H1 (cell line): Measurements from ENCODE around the gene TLL2. TPM values are rescaled to one million over a fixed set of nuclear protein-coding genes. Genes with fewer than 3 reads are reported as not detected.

ENCODE experiments used
- CTCF ChIA-PET: fragments of 300-600 bp; sonication (Branson Sonifier 250); formaldehyde crosslinking; loops from one replicate; lab custom pipeline; 2021; ENCODE audit not compliant: partially characterized antibody; lab: Charles Lee
- POLR2A ChIA-PET: fragments of 300-600 bp; sonication (Branson Sonifier 250); formaldehyde crosslinking; loops from one replicate; lab custom pipeline; 2021; ENCODE audit warnings: inconsistent platforms; ENCODE audit not compliant: partially characterized antibody; lab: Charles Lee
- DNase-seq, 2 experiments: peaks; one replicate each; pipeline versions ENCODE4 v3.0.0 to v3.0.0-alpha.2; 2010 to 2022; ENCODE audit warnings: low spot score in 2 of 2, low read depth in 1 of 2, mixed read lengths in 1 of 2
- FAIRE-seq: peaks from 2 replicates; lab custom pipeline; 2011; peaks lifted over from hg19 to GRCh38; lab: Jason Lieb, UNC
- H2AFZ ChIP-seq: 2 replicates; pipeline ENCODE4 v1.8.1; 2012; ENCODE audit warnings: low read length, inconsistent platforms
- H2AK5ac ChIP-seq: 2 replicates; pipeline ENCODE4 v1.6.1; 2013; ENCODE audit warnings: low read depth, low read length
- H2BK120ac ChIP-seq: replicated peaks from 2 replicates; pipeline ENCODE3; 2013; ENCODE audit warnings: low read depth, low read length, inconsistent platforms
- H2BK12ac ChIP-seq: 2 replicates; pipeline ENCODE4 v1.6.1; 2013; ENCODE audit warnings: low read depth, low read length
- H2BK15ac ChIP-seq: 2 replicates; pipeline ENCODE4 v1.6.1; 2013; ENCODE audit warnings: low read length
- H2BK20ac ChIP-seq: 2 replicates; pipeline ENCODE4 v1.6.1; 2013; ENCODE audit warnings: low read length
- H2BK5ac ChIP-seq: 2 replicates; pipeline ENCODE4 v1.6.1; 2013; ENCODE audit warnings: low read depth, low read length
- H3K14ac ChIP-seq: 2 replicates; pipeline ENCODE4 v1.6.1; 2013; ENCODE audit warnings: inconsistent platforms; ENCODE audit not compliant: insufficient read length
- H3K18ac ChIP-seq: 2 replicates; pipeline ENCODE4 v1.6.1; 2013; ENCODE audit warnings: low read length; ENCODE audit errors: extremely low read depth
- H3K23ac ChIP-seq: 2 replicates; pipeline ENCODE4 v1.6.1; 2013; ENCODE audit warnings: inconsistent platforms; ENCODE audit not compliant: insufficient read length
- H3K23me2 ChIP-seq: 2 replicates; pipeline ENCODE4 v1.6.1; 2013; ENCODE audit warnings: low read depth, low read length
- H3K27ac ChIP-seq: 2 replicates; pipeline ENCODE4 v1.6.1; 2011; ENCODE audit warnings: low read depth, low read length, inconsistent platforms
- H3K27me3 ChIP-seq, 4 experiments: replicated peaks in 1 of 4; 1 replicate in 1 of 4; 2 replicates in 3 of 4; pipeline versions ENCODE4 v1.6.1 to v1.8.1; 2011 to 2013; ENCODE audit warnings: low read length in 3 of 4, mild to moderate bottlenecking in 3 of 4, inconsistent platforms in 2 of 4, mixed read lengths in 2 of 4, moderate library complexity in 1 of 4; ENCODE audit not compliant: control insufficient read depth in 3 of 4, insufficient read depth in 3 of 4; ENCODE audit errors: extremely low read depth in 1 of 4
- H3K36me3 ChIP-seq, 4 experiments: 2 replicates each; pipeline versions ENCODE4 v1.6.1 to v1.8.1; 2011 to 2013; ENCODE audit warnings: mild to moderate bottlenecking in 4 of 4, low read length in 3 of 4, moderate library complexity in 2 of 4, control low read depth in 1 of 4, inconsistent platforms in 1 of 4; ENCODE audit not compliant: insufficient read depth in 4 of 4, control insufficient read depth in 2 of 4
- H3K4ac ChIP-seq: replicated peaks from 2 replicates; pipeline ENCODE3; 2013; ENCODE audit warnings: low read length, low read depth, mixed read lengths, inconsistent platforms; ENCODE audit not compliant: insufficient read length
- H3K4me1 ChIP-seq, 4 experiments: replicated peaks in 1 of 4; 1 replicate in 1 of 4; 2 replicates in 3 of 4; pipeline versions ENCODE4 v1.6.1 to v1.8.1; 2011 to 2013; ENCODE audit warnings: low read length in 3 of 4, inconsistent platforms in 2 of 4, mixed read lengths in 1 of 4; ENCODE audit not compliant: insufficient read depth in 4 of 4, control insufficient read depth in 3 of 4
- H3K4me2 ChIP-seq, 2 experiments: 2 replicates each; pipeline versions ENCODE4 v1.6.1 to v1.8.1; 2011 to 2013; ENCODE audit warnings: low read depth in 2 of 2, low read length in 2 of 2, control low read depth in 1 of 2, inconsistent platforms in 1 of 2, mild to moderate bottlenecking in 1 of 2; ENCODE audit not compliant: insufficient read depth in 1 of 2
- H3K4me3 ChIP-seq, 4 experiments: fragments of 200-600, 300-600 bp in 1 of 4; sonication (generic), shearing (Covaris generic), sonication (Bioruptor Twin) in 1 of 4; 2 replicates each; pipeline versions ENCODE4 v1.5.1 to v1.8.1; 2011 to 2016; ENCODE audit warnings: low read length in 4 of 4, low read depth in 3 of 4, control low read depth in 2 of 4, inconsistent platforms in 2 of 4, mild to moderate bottlenecking in 2 of 4, mixed read lengths in 1 of 4, moderate library complexity in 1 of 4; ENCODE audit not compliant: insufficient read depth in 2 of 4; ENCODE audit errors: extremely low read depth in 1 of 4
- H3K56ac ChIP-seq: replicated peaks from 2 replicates; pipeline ENCODE3; 2013; ENCODE audit warnings: low read depth, mild to moderate bottlenecking, mixed read lengths, low read length, inconsistent platforms; ENCODE audit not compliant: insufficient read length
- H3K79me1 ChIP-seq: 2 replicates; pipeline ENCODE4 v1.6.1; 2013; ENCODE audit warnings: low read depth, low read length, control low read depth
- H3K79me2 ChIP-seq, 2 experiments: 2 replicates each; pipeline versions ENCODE4 v1.6.1 to v1.8.1; 2012 to 2013; ENCODE audit warnings: low read length in 2 of 2, mild to moderate bottlenecking in 2 of 2, inconsistent platforms in 1 of 2; ENCODE audit not compliant: insufficient read depth in 2 of 2, control insufficient read depth in 1 of 2
- H3K9ac ChIP-seq, 4 experiments: replicated peaks in 1 of 4; 1 replicate in 1 of 4; 2 replicates in 3 of 4; pipeline versions ENCODE4 v1.6.1 to v1.8.1; 2011 to 2013; ENCODE audit warnings: low read depth in 3 of 4, low read length in 3 of 4, control low read depth in 2 of 4, mild to moderate bottlenecking in 2 of 4, moderate library complexity in 2 of 4, inconsistent platforms in 1 of 4; ENCODE audit errors: extremely low read depth in 1 of 4
- H3K9me3 ChIP-seq, 2 experiments: 2 replicates each; pipeline versions ENCODE4 v1.6.1 to v1.8.1; 2012 to 2013; ENCODE audit warnings: mild to moderate bottlenecking in 2 of 2, moderate library complexity in 2 of 2, control low read depth in 1 of 2, inconsistent platforms in 1 of 2, low read depth in 1 of 2, low read length in 1 of 2, mixed read lengths in 1 of 2; ENCODE audit not compliant: insufficient read depth in 2 of 2
- H4K20me1 ChIP-seq, 2 experiments: replicated peaks in 1 of 2; 2 replicates each; pipeline versions ENCODE3 to v1.8.1; 2011 to 2013; ENCODE audit warnings: inconsistent platforms in 2 of 2, low read length in 2 of 2, mild to moderate bottlenecking in 1 of 2; ENCODE audit not compliant: insufficient read depth in 2 of 2, control insufficient read depth in 1 of 2
- H4K5ac ChIP-seq: 2 replicates; pipeline ENCODE4 v1.6.1; 2013; ENCODE audit warnings: low read length, low read depth, mixed read lengths, inconsistent platforms; ENCODE audit not compliant: insufficient read length
- H4K8ac ChIP-seq: 2 replicates; pipeline ENCODE4 v1.8.0; 2013; ENCODE audit warnings: mild to moderate bottlenecking, moderate library complexity, low read length, inconsistent platforms; ENCODE audit not compliant: insufficient read depth; ENCODE audit errors: extremely low read depth
- H4K91ac ChIP-seq: replicated peaks from 2 replicates; pipeline ENCODE3; 2013; ENCODE audit warnings: low read length, mixed read lengths, inconsistent platforms; ENCODE audit not compliant: insufficient read length
- ATF3 ChIP-seq: IDR thresholded peaks from 2 replicates; pipeline ENCODE4 v1.6.1; 2011; ENCODE audit warnings: low read depth, mild to moderate bottlenecking, low read length; ENCODE audit not compliant: insufficient read depth
- E2F6 ChIP-seq: IDR thresholded peaks from 2 replicates; pipeline ENCODE4 v1.6.1; 2012; ENCODE audit warnings: inconsistent platforms
- GTF2F1 ChIP-seq: IDR thresholded peaks from 2 replicates; pipeline ENCODE4 v1.6.1; 2012; ENCODE audit warnings: low read depth, low read length, improper control_type of control experiment, borderline replicate concordance
- MAX ChIP-seq: IDR thresholded peaks from 2 replicates; pipeline ENCODE4 v1.6.1; 2012; ENCODE audit warnings: inconsistent platforms
- RFX5 ChIP-seq: IDR thresholded peaks from 2 replicates; pipeline ENCODE4 v1.6.1; 2011; ENCODE audit warnings: low read depth, low read length, improper control_type of control experiment, borderline replicate concordance
- RXRA ChIP-seq: IDR thresholded peaks from 2 replicates; pipeline ENCODE4 v1.6.1; 2011; ENCODE audit warnings: low read depth, mild to moderate bottlenecking, low read length, moderate library complexity; ENCODE audit not compliant: insufficient read depth
- WGBS, 2 experiments: shearing (Covaris generic) in 1 of 2; methylation state at CpG; one replicate each; pipeline versions ENCODE4 v1.1.6 to v1.1.7; 2013 to 2015; ENCODE audit warnings: low lambda C conversion rate in 2 of 2, mixed read lengths in 2 of 2, inconsistent platforms in 1 of 2, low coverage in 1 of 2, missing lambda C conversion rate in 1 of 2; ENCODE audit not compliant: insufficient replicate concordance in 2 of 2, insufficient coverage in 1 of 2, insufficient read length in 1 of 2; ENCODE audit errors: extremely low coverage in 1 of 2, missing lambda C conversion rate in 1 of 2; 5-methylcytosine and 5-hydroxymethylcytosine counted together
- polyA plus RNA-seq, 7 experiments: library from polyadenylated mRNA; depleted of rRNA in 3 of 7; stranded (reverse) in 5 of 7; unstranded in 2 of 7; fragments of >200 nt in 5 of 7; fragments of 200-250 nt in 2 of 7; gene quantifications; 1 replicate in 5 of 7; 2 replicates in 1 of 7; 4 replicates in 1 of 7; pipeline versions ENCODE4 v1.2.1 to v1.2.3, GENCODE V29; 2011 to 2013; ENCODE audit warnings: missing spikeins in 2 of 7, mixed read lengths in 2 of 7
- total RNA-seq: library from RNA; stranded (reverse); fragmentation: NEBNext Ultra II Directional; extraction: Animal tissue kit (Norgen Biotek cat#: 25700); gene quantifications from 2 replicates; pipeline ENCODE4 v1.2.1, GENCODE V29; 2021

TLL2 gene
- total and polyA plus RNA-seq, 2 of the 8 experiments (the other 6 are each of a cell fraction or from before 2014, with no cell fraction given): 2.4 to 3.2 TPM

GRCh38 chr10:96358851-96359540 lies 154.7 kb downstream of the TLL2 start, which contains the start of gene OPALIN:
Gene OPALIN, minus strand, starts transcription at chr10:96359002. Its CDS starts 106 bp downstream, at chr10:96358896.
- DNase-seq (no peak), FAIRE-seq (no peak)
- Histone ChIP-seq H3K9ac (no peak within 1 kb of the TSS), H3K79me2 (no peaks in the 10 kb centered on the region), H3K56ac (no peak within 1 kb of the TSS), H3K27ac (no peak within 1 kb of the TSS), H3K23me2 (no peaks in the 10 kb centered on the region), H3K79me1 (no peaks in the 10 kb centered on the region), H2BK120ac (no peak within 1 kb of the TSS), H3K9me3 (no peaks in the 10 kb centered on the region), H3K4me2 (no peak within 1 kb of the TSS), H3K4ac (no peak within 1 kb of the TSS), H2BK12ac (no peak within 1 kb of the TSS), H3K36me3 (no peaks in the 10 kb centered on the region), H4K8ac (no peak within 1 kb of the TSS; the same call in 1 of the 2 replicates), H3K14ac (no peak within 1 kb of the TSS), H4K20me1 (no peaks in the 10 kb centered on the region), H2BK5ac (no peak within 1 kb of the TSS), H3K4me3 (no peak within 1 kb of the TSS), H3K4me1 (no peaks in the 10 kb centered on the region), H2BK20ac (no peak within 1 kb of the TSS), H3K18ac (no peak within 1 kb of the TSS), H4K5ac (no peak within 1 kb of the TSS), H4K91ac (no peak within 1 kb of the TSS), H3K27me3 (no peaks in the 10 kb centered on the region; a peak in 1 of 7 replicates), H3K23ac (no peak within 1 kb of the TSS), H2AK5ac (no peak within 1 kb of the TSS), H2BK15ac (no peak within 1 kb of the TSS), H2AFZ (no peak within 1 kb of the TSS)
- 85% methylated on average over 7 of the region's 7 CpGs; no CpG with 5 or more reads in 1 of the 2 experiments for WGBS, 2 experiments
- no peak for TF ChIP-seq MAX
- TF ChIP-seq ATF3: no peak
- no peak for TF ChIP-seq E2F6
- TF ChIP-seq RXRA: no peak
- no peak for TF ChIP-seq RFX5
- no peak for TF ChIP-seq GTF2F1
- POLR2A ChIA-PET: no interaction called here
- CTCF ChIA-PET: interaction anchor here (0.6 to 3.3 kb wide), 9 partner anchors 9 to 196 kb away, joined by 3 to 29 read pairs (median 5); no protein-coding TSS in a partner anchor
